WI38 (cell line): ENCODE results near the gene MCTP2.

Experiments used
- H3K4me3 ChIP-seq: 2 replicates; pipeline ENCODE4 v1.5.1; 2011; ENCODE audit warnings: low read depth, mild to moderate bottlenecking, control low read depth, low read length
- CTCF ChIP-seq: IDR thresholded peaks from 2 replicates; pipeline ENCODE4 v1.5.1; 2012; ENCODE audit warnings: low read depth, mild to moderate bottlenecking, control low read depth, low read length

MCTP2 gene

DNA sequence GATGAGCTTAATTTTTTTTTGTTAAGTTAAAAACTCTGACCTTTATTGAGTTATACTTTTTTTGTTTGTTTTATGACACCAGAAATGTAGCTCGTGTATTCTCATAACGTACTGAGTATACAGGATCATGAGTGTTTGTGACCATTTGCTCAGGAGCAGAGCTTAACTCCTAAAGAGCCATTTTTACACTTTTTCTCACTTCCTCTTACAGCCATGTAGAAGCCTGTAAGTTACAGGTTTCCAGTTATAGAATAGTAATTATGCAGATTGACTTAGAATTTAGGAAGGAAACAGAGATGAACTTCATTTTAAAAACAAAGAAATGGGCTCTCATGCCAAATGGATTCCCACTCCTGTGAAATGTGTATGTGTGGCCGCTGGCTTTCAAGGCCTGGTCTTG, 151.7 kb downstream of the MCTP2 start:
- no peak overlapping the region for H3K4me3 ChIP-seq
- TF ChIP-seq CTCF = no peak

DNA sequence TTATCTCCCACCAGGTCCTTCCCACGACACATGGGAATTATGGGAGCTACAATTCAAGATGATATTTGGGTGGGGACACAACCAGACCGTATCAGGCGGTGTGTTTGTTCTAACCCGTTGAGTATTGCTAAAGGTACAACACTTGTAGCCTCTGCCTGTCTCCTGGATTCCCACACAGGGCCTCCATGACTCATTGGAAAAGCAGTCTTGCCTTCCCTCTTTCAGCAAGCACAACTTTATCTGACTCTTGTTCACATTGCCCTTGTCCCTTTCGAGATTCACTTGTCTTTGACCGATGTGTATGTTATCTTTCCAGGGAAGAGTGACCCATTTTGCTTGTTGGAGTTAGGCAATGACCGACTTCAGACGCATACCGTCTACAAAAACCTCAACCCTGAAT, 152.3 kb downstream of the MCTP2 start:
- TF ChIP-seq CTCF = no peak
- H3K4me3 ChIP-seq = no peak overlapping the region

DNA sequence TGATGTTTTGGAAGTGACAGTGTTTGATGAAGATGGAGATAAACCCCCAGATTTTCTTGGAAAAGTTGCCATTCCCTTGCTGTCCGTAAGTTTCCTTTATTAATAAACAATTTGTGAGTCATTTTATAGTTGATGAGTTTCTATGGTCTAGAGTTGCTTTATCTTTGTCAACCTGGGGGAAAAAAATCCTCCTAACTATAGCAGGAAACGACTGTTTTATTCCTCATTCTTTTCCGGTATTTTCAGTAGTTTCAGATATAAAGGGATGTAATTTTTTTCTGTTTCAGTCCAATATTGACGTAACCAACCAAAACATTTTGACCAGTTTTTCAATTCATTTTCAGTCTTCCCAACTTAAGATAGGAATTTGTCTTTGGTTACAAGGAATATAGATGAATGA, 154.1 kb downstream of the MCTP2 start:
- H3K4me3 ChIP-seq = no peak overlapping the region
- no peak for TF ChIP-seq CTCF

DNA sequence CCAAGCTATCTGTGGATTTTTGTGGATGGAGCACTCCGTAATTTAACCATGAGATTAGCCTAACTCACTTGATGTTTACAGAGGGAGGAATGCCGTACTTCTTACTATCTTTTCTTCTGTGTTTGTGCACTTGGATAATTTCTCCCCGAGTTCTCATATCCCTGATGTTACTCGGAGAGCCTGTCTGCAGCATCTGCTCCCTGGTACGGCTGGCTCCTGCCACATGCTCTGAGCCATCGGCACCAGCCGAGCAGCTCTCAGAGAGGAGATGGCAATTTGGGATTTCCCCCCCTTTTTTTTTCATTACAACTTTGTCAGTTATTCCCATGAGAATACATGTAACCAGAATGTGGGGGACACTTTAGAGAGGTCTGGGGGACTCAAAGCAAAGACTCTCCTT, 155.0 kb downstream of the MCTP2 start:
- no peak for TF ChIP-seq CTCF

GRCh38 chr15:94387442-94387841, 156.1 kb downstream of the MCTP2 start:
- no peak for TF ChIP-seq CTCF

More for the DNA sequence above, 155.0 kb downstream of the MCTP2 start:
- H3K4me3 ChIP-seq = no peak overlapping the region

DNA sequence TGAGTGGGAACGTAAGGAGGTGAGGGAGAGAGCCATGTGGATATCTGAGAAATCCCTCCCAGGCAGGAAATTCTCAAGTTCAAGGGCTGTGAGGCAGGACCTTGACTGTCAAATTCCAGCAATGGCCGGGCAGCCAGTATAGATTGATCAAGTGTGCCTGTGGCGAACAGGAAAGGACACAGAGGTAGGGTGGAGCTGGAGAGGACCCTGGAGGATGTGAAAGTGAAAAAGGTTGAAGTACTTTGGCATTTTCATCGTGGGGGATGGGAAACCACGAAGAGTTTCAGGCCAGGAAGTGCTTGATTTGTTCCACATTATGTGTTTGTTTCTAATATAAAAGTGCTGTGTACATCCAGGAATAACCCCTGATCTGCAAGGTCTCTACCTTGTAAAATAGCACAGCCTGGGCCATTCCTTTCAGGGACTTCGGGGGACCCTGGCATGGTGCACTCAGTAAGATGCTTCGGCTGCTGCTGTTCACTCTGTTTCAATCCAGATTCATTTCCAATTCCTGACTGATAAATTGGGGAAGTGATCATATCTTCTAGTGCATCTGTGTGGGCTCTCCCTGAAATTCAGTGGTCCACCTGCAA, 156.6 kb downstream of the MCTP2 start:
- TF ChIP-seq CTCF = no peak
- H3K4me3 ChIP-seq = no peak overlapping the region

More at GRCh38 chr15:94387442-94387841, 156.1 kb downstream of the MCTP2 start:
- H3K4me3 ChIP-seq = no peak overlapping the region

DNA sequence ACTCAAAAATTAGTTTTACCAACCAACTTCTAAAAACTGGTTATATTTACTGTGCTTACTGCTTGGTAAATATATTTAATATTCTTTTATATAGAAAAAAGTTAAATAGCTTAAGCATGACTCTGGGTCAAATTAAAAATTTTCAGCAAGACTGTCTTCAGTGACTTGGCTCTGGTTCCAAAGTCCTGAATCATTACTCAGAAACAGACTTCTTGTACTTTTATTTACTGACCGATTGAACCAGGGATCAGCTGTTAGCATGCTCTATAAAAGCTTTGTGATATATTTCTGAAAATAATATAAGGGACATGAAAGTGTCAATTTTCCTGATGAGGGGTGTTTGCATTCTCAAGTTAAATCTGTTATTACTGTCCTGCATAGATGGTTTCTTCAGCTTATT, 164.3 kb downstream of the MCTP2 start:
- TF ChIP-seq CTCF = no peak
- no peak overlapping the region for H3K4me3 ChIP-seq
